Measurements from ENCODE around the gene UBTD2.
A peak's percentile ranks its signal among the peaks of the same experiment; 100 is the strongest.
"Not testable (repeated sequence)": the region's sequence is repeated elsewhere in the genome, so short reads cannot be mapped to it uniquely, and the experiment has no call there.

The UBTD2 gene

GRCh38 chr5:172197775-172198174 lies 85.8 kb downstream of the UBTD2 start:
- DNase-seq (ENCODE audit: low read depth in 1 of 2, low spot score in 1 of 2): not testable (repeated sequence)

- no peak for DNase-seq (ENCODE audit: low read depth in 1 of 2, low spot score in 1 of 2)
These were observed 88.4 kb downstream of the UBTD2 start for GRCh38 chr5:172194985-172195774.

- DNase-seq (ENCODE audit: low read depth in 1 of 2, low spot score in 1 of 2): no peak
These were observed 89.7 kb downstream of the UBTD2 start, which contains the start of gene EFCAB9 for GRCh38 chr5:172193872-172194271. Gene EFCAB9 (plus strand): TSS chr5:172194172. CDS start chr5:172194173, 1 bp downstream.

- DNase-seq (ENCODE audit: low read depth in 1 of 2, low spot score in 1 of 2): no peak
These were observed 93.8 kb downstream of the UBTD2 start for GRCh38 chr5:172189693-172190296.

GRCh38 chr5:172188893-172189692 lies 94.5 kb downstream of the UBTD2 start:
- DNase-seq (ENCODE audit: low read depth in 1 of 2, low spot score in 1 of 2): no peak

GRCh38 chr5:172188033-172188892 lies 95.3 kb downstream of the UBTD2 start, which contains the start of gene STK10:
Gene STK10 (minus strand): TSS chr5:172188224. CDS start chr5:172188042, 182 bp downstream.
- peak; percentile 73 to 86 for DNase-seq (ENCODE audit: low read depth in 1 of 2, low spot score in 1 of 2)

- peak; percentile 35 to 58 for DNase-seq (ENCODE audit: low read depth in 1 of 2, low spot score in 1 of 2)
These were observed 96.2 kb downstream of the UBTD2 start for GRCh38 chr5:172187118-172188032.

- no peak for DNase-seq (ENCODE audit: low read depth in 1 of 2, low spot score in 1 of 2)
These were observed 97.4 kb downstream of the UBTD2 start for GRCh38 chr5:172186114-172186695.

GRCh38 chr5:172185096-172185461 lies 98.5 kb downstream of the UBTD2 start:
- DNase-seq (ENCODE audit: low read depth in 1 of 2, low spot score in 1 of 2): no peak

GRCh38 chr5:172183881-172184280 lies 99.7 kb downstream of the UBTD2 start:
- no peak for DNase-seq (ENCODE audit: low read depth in 1 of 2, low spot score in 1 of 2)

- DNase-seq (ENCODE audit: low read depth in 1 of 2, low spot score in 1 of 2): no peak
These were observed 101.3 kb downstream of the UBTD2 start for GRCh38 chr5:172182291-172182690.

GRCh38 chr5:172180936-172181335 lies 102.6 kb downstream of the UBTD2 start:
- no peak for DNase-seq (ENCODE audit: low read depth in 1 of 2, low spot score in 1 of 2)

GRCh38 chr5:172178991-172179989 lies 104.3 kb downstream of the UBTD2 start:
- DNase-seq (ENCODE audit: low read depth in 1 of 2, low spot score in 1 of 2): no peak

GRCh38 chr5:172178301-172178987 lies 105.1 kb downstream of the UBTD2 start:
- DNase-seq (ENCODE audit: low read depth in 1 of 2, low spot score in 1 of 2): no peak

- DNase-seq (ENCODE audit: low read depth in 1 of 2, low spot score in 1 of 2): no peak
These were observed 106.4 kb downstream of the UBTD2 start for GRCh38 chr5:172177176-172177575.

GRCh38 chr5:172175263-172175719 lies 108.3 kb downstream of the UBTD2 start:
- peak; percentile 83 to 86 for DNase-seq (ENCODE audit: low read depth in 1 of 2, low spot score in 1 of 2)

GRCh38 chr5:172173564-172174153 lies 109.9 kb downstream of the UBTD2 start:
- peak; percentile 42 to 62 for DNase-seq (ENCODE audit: low read depth in 1 of 2, low spot score in 1 of 2)

Data from activated T-helper 1 cell treated with anti-CD3 and anti-CD28 coated beads, Interleukin-2, amount 50 U/mL, for 16 hours (primary cell).